Smooth muscle cell (in vitro differentiated cells): Measurements from ENCODE around the gene SCLT1. TPM values are rescaled to one million over a fixed set of nuclear protein-coding genes. Genes with fewer than 3 reads are reported as not detected.

Source experiments
- DNase-seq: peaks from one replicate; lab custom pipeline; 2025; ENCODE audit not compliant: unreplicated experiment; lab: John Stamatoyannopoulos, UW
- H2AFZ ChIP-seq: fragments of 200-600 bp; sonication (generic); 2 replicates; pipeline ENCODE4 v1.6.0; 2016; ENCODE audit warnings: antibody characterized with exemption, low read depth, mild to moderate bottlenecking
- H3F3A ChIP-seq: fragments of 200-600 bp; sonication (generic); 2 replicates; pipeline ENCODE4 v1.6.0; 2017; ENCODE audit warnings: antibody characterized with exemption, low read depth
- H3K27ac ChIP-seq: fragments of 200-600 bp; sonication (generic); 2 replicates; pipeline ENCODE4 v1.5.1; 2016; ENCODE audit warnings: low read depth, mild to moderate bottlenecking
- H3K27me3 ChIP-seq: fragments of 200-600 bp; sonication (generic); 2 replicates; pipeline ENCODE4 v1.6.1; 2016; ENCODE audit warnings: low read depth, mild to moderate bottlenecking
- H3K36me3 ChIP-seq: fragments of 200-600 bp; sonication (generic); 2 replicates; pipeline ENCODE4 v1.5.1; 2016; ENCODE audit warnings: low read depth
- H3K4me1 ChIP-seq: fragments of 200-600 bp; sonication (generic); 2 replicates; pipeline ENCODE4 v1.5.1; 2016; ENCODE audit warnings: low read depth
- H3K4me2 ChIP-seq: fragments of 200-600 bp; sonication (generic); 2 replicates; pipeline ENCODE4 v1.6.0; 2016; ENCODE audit warnings: mild to moderate bottlenecking
- H3K4me3 ChIP-seq: fragments of 200-600 bp; sonication (generic); 2 replicates; pipeline ENCODE4 v1.5.1; 2016; ENCODE audit warnings: mild to moderate bottlenecking
- H3K79me2 ChIP-seq: fragments of 200-600 bp; sonication (generic); 2 replicates; pipeline ENCODE4 v1.6.0; 2016; ENCODE audit warnings: low read depth, mild to moderate bottlenecking
- H3K9ac ChIP-seq: fragments of 200-600 bp; sonication (generic); 2 replicates; pipeline ENCODE4 v1.6.0; 2016; ENCODE audit warnings: low read depth
- H3K9me3 ChIP-seq: fragments of 200-600 bp; sonication (generic); replicated peaks from 2 replicates; pipeline ENCODE4 v1.5.1; 2016; ENCODE audit warnings: low read depth
- H4K20me1 ChIP-seq: fragments of 200-600 bp; sonication (generic); 2 replicates; pipeline ENCODE4 v1.6.0; 2016; ENCODE audit warnings: low read depth
- WGBS: methylation state at CpG from one replicate; pipeline ENCODE4 v1.1.7; 2016; ENCODE audit warnings: low lambda C conversion rate; 5-methylcytosine and 5-hydroxymethylcytosine counted together
- polyA plus RNA-seq: library from polyadenylated mRNA; unstranded; fragments of >200 nt; fragmentation: Nextera tagmentation; extraction: Ambion mirVana; gene quantifications from 2 replicates; pipeline ENCODE4 v1.2.1, GENCODE V29; 2016
- total RNA-seq: library from RNA; depleted of rRNA; stranded (reverse); fragments of >200 nt; gene quantifications from 2 replicates; pipeline ENCODE4 v1.2.3, GENCODE V29; 2014
- TF ChIP-seq, protein P1 (sequence below): fragments of 200-600 bp; sonication (generic); IDR thresholded peaks from 2 replicates; pipeline ENCODE4 v1.5.1; 2017; ENCODE audit warnings: borderline replicate concordance, mild to moderate bottlenecking, antibody characterized with exemption; ENCODE audit not compliant: insufficient read depth, poor library complexity, severe bottlenecking

Gene SCLT1
- total and polyA plus RNA-seq, 2 experiments from 2014 or later = 6.9 to 10.2 TPM

DNA sequence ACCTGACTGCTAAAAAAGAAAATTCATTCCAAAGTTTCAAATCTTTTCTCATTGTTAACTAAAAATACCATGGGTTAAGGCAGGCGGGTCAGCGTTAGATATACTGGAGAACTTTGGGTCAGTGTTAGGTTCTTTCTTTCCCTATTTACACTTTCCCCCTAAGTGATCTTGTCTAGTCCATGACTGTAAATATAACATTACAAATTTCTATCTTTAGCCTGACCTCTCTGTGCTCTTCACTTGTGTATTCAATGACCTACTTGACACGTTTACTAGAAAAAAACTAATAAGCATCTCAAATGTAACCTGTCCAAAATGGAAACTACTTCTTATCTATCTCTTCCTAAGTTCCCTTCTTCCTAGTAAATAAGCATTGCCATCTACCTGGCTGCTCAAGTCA lies 188.5 kb downstream of the SCLT1 start:
- H3K9ac ChIP-seq = no peak overlapping the region
- H3F3A ChIP-seq = no peaks in the 10 kb centered on the region
- no peak overlapping the region for H3K4me2 ChIP-seq
- H3K36me3 ChIP-seq = no peaks in the 10 kb centered on the region
- no peak overlapping the region for H3K4me3 ChIP-seq
- H3K27me3 ChIP-seq = no peaks in the 10 kb centered on the region
- no peak overlapping the region for H3K27ac ChIP-seq
- no peaks in the 10 kb centered on the region for H4K20me1 ChIP-seq
- no peaks in the 10 kb centered on the region for H3K9me3 ChIP-seq
- TF ChIP-seq, protein P1, sequence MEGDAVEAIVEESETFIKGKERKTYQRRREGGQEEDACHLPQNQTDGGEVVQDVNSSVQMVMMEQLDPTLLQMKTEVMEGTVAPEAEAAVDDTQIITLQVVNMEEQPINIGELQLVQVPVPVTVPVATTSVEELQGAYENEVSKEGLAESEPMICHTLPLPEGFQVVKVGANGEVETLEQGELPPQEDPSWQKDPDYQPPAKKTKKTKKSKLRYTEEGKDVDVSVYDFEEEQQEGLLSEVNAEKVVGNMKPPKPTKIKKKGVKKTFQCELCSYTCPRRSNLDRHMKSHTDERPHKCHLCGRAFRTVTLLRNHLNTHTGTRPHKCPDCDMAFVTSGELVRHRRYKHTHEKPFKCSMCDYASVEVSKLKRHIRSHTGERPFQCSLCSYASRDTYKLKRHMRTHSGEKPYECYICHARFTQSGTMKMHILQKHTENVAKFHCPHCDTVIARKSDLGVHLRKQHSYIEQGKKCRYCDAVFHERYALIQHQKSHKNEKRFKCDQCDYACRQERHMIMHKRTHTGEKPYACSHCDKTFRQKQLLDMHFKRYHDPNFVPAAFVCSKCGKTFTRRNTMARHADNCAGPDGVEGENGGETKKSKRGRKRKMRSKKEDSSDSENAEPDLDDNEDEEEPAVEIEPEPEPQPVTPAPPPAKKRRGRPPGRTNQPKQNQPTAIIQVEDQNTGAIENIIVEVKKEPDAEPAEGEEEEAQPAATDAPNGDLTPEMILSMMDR = no peak
- 90% methylated on average over 3 of the region's 3 CpGs for WGBS
- no peak overlapping the region for H2AFZ ChIP-seq
- no peaks in the 10 kb centered on the region for H3K79me2 ChIP-seq
- no peak for DNase-seq
- no peaks in the 10 kb centered on the region for H3K4me1 ChIP-seq

DNA sequence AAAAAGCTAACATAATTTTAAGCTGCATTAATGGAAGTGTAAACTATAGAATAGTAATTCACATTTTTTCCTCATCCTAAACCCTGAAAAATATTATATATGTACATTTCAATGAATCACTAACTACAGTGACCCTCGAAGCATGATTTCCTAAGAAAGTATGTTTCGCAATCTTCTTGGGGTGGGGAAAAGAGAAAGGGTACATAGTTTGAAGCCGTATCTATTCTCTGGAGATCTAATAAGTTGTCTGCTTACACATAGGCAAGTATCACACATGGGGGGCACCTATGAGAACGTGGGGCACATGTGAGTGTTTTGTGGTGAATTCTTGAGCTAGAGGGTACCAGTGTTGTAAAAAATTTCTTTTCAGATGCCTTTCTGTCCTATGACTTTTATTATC lies 212.7 kb downstream of the SCLT1 start:
- Histone ChIP-seq H3K27ac (no peak overlapping the region), H3K9ac (no peak overlapping the region), H4K20me1 (no peaks in the 10 kb centered on the region), H3K4me2 (no peak overlapping the region), H3K4me3 (no peak overlapping the region), H3K9me3 (no peaks in the 10 kb centered on the region), H3K4me1 (no peaks in the 10 kb centered on the region), H3K36me3 (no peaks in the 10 kb centered on the region), H2AFZ (no peak overlapping the region), H3K27me3 (no peaks in the 10 kb centered on the region), H3K79me2 (no peaks in the 10 kb centered on the region), H3F3A (no peaks in the 10 kb centered on the region)
- no peak for DNase-seq
- WGBS = 83% methylated on average over 4 of the region's 4 CpGs
- TF ChIP-seq, protein P1 = no peak

DNA sequence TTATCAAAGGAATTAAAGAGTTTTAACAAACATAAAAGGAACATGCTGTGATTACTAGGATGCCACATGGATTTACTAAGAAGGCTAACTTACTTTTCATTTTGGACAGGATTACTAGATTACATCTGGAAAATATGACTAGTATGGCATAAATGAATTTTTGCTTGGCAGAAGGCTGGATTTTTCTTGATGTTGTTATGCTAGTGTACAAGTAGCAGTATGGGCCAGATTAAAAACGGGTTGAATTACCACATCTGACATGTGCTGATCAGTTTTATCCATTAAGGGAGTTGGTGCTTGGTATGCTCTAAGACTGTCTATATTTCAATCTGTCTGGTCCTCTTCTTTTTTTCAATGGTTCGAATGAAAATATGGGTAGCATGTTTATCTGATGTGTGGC lies 213.4 kb downstream of the SCLT1 start:
- no peaks in the 10 kb centered on the region for H3K27me3 ChIP-seq
- DNase-seq = no peak
- no peak overlapping the region for H2AFZ ChIP-seq
- H3K4me1 ChIP-seq = no peaks in the 10 kb centered on the region
- H3K9ac ChIP-seq = no peak overlapping the region
- no peaks in the 10 kb centered on the region for H3F3A ChIP-seq
- no peak overlapping the region for H3K27ac ChIP-seq
- no peak overlapping the region for H3K4me3 ChIP-seq
- TF ChIP-seq, protein P1 = no peak
- WGBS = 78% methylated on average over 2 of the region's 2 CpGs
- no peaks in the 10 kb centered on the region for H3K36me3 ChIP-seq
- no peaks in the 10 kb centered on the region for H4K20me1 ChIP-seq
- H3K4me2 ChIP-seq = no peak overlapping the region
- no peaks in the 10 kb centered on the region for H3K79me2 ChIP-seq
- no peaks in the 10 kb centered on the region for H3K9me3 ChIP-seq

DNA sequence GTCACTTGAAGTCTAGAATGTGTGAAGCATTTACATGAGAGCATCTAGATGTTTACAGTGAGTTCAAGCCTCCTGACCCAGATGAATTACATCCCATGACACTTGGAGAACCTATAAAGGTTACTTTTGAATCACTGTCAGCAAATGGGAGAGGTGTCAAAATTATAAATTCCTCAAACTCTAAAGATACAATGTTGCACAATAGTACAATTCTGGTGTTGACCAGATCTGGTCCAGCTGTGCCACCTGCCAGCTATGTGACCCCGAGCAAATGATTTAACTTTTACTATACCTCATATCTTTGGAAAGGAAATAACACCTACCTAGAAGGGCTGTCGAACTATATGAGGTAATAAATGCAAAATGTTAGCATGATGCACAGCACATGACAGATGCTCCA lies 214.1 kb downstream of the SCLT1 start:
- no peak overlapping the region for H3K4me3 ChIP-seq
- H3K4me1 ChIP-seq = no peaks in the 10 kb centered on the region
- 96% methylated on average over 2 of the region's 2 CpGs for WGBS
- no peaks in the 10 kb centered on the region for H3K79me2 ChIP-seq
- H3F3A ChIP-seq = no peaks in the 10 kb centered on the region
- DNase-seq = no peak
- no peaks in the 10 kb centered on the region for H4K20me1 ChIP-seq
- no peak overlapping the region for H3K4me2 ChIP-seq
- H3K9ac ChIP-seq = no peak overlapping the region
- no peaks in the 10 kb centered on the region for H3K27me3 ChIP-seq
- no peaks in the 10 kb centered on the region for H3K36me3 ChIP-seq
- H3K27ac ChIP-seq = no peak overlapping the region
- TF ChIP-seq, protein P1 = no peak
- no peak overlapping the region for H2AFZ ChIP-seq
- H3K9me3 ChIP-seq = no peaks in the 10 kb centered on the region
